Liver (tissue), 9 donors: ENCODE results near the gene ZDHHC14. TPM values are rescaled to one million over a fixed set of nuclear protein-coding genes. Genes with fewer than 3 reads are reported as not detected.

Source experiments
- DNase-seq: peaks from one replicate; pipeline ENCODE4 v3.0.0-alpha.2; 2017; ENCODE audit warnings: low spot score
- H3K27ac ChIP-seq, 2 donors: one replicate each; pipeline ENCODE4 v1.7.0; 2013; ENCODE audit warnings: inconsistent platforms in 2 of 2, low read length in 2 of 2, control low read depth in 1 of 2, low read depth in 1 of 2, mild to moderate bottlenecking in 1 of 2
- H3K27me3 ChIP-seq, 4 donors: one replicate each; pipeline versions ENCODE4 v1.6.1 to v1.7.0; 2013; ENCODE audit warnings: low read length in 3 of 4, inconsistent platforms in 1 of 4, mild to moderate bottlenecking in 1 of 4, moderate library complexity in 1 of 4; ENCODE audit not compliant: control insufficient read depth in 4 of 4, insufficient read depth in 4 of 4
- H3K36me3 ChIP-seq, 4 donors: one replicate each; pipeline versions ENCODE4 v1.6.1 to v1.7.0; 2013; ENCODE audit warnings: low read length in 3 of 4, mild to moderate bottlenecking in 3 of 4, low read depth in 1 of 4, moderate library complexity in 1 of 4; ENCODE audit not compliant: control insufficient read depth in 4 of 4, insufficient read depth in 3 of 4
- H3K4me1 ChIP-seq, 4 donors: one replicate each; pipeline versions ENCODE4 v1.6.1 to v1.7.0; 2013; ENCODE audit warnings: low read length in 3 of 4, mild to moderate bottlenecking in 3 of 4, moderate library complexity in 1 of 4; ENCODE audit not compliant: control insufficient read depth in 4 of 4, insufficient read depth in 4 of 4
- H3K4me3 ChIP-seq, 3 donors: one replicate each; pipeline versions ENCODE4 v1.6.1 to v1.7.0; 2013; ENCODE audit warnings: low read length in 3 of 3, control low read depth in 1 of 3, low read depth in 1 of 3, mild to moderate bottlenecking in 1 of 3
- H3K9ac ChIP-seq, 2 donors: one replicate each; pipeline ENCODE4 v1.7.0; 2013; ENCODE audit warnings: low read length in 2 of 2, mild to moderate bottlenecking in 2 of 2, moderate library complexity in 2 of 2, control low read depth in 1 of 2, low read depth in 1 of 2
- H3K9me3 ChIP-seq, 4 donors: one replicate each; pipeline versions ENCODE4 v1.6.1 to v1.7.0; 2013; ENCODE audit warnings: low read length in 3 of 4; ENCODE audit not compliant: control insufficient read depth in 4 of 4
- ATF3 ChIP-seq: IDR thresholded peaks from 2 replicates; pipeline ENCODE4 v1.6.1; 2016; ENCODE audit warnings: antibody characterized with exemption
- CTCF ChIP-seq: fragments of 150-350 bp; IDR thresholded peaks from 2 replicates; pipeline ENCODE4 v1.5.1; 2017; ENCODE audit warnings: improper control_type of control experiment, low read depth, low read length; ENCODE audit not compliant: missing input control
- EGR1 ChIP-seq, 2 donors: IDR thresholded peaks; 2 replicates each; pipeline ENCODE4 v1.6.1; 2016 to 2018; ENCODE audit warnings: antibody characterized with exemption in 2 of 2, low read depth in 2 of 2
- FOXA1 ChIP-seq: IDR thresholded peaks from 2 replicates; pipeline ENCODE4 v1.6.1; 2016; ENCODE audit warnings: antibody characterized with exemption
- FOXA2 ChIP-seq: IDR thresholded peaks from 2 replicates; pipeline ENCODE4 v1.6.1; 2016; ENCODE audit warnings: antibody characterized with exemption
- GABPA ChIP-seq, 2 donors: IDR thresholded peaks in 1 of 2; conservative IDR thresholded peaks in 1 of 2; 2 replicates each; pipeline ENCODE4 v1.6.1; 2016; ENCODE audit warnings: antibody characterized with exemption in 2 of 2, mild to moderate bottlenecking in 1 of 2, moderate library complexity in 1 of 2
- HNF4A ChIP-seq, 2 donors: conservative IDR thresholded peaks; 2 replicates each; pipeline ENCODE4 v1.6.1; 2016; ENCODE audit warnings: antibody characterized with exemption in 2 of 2, mild to moderate bottlenecking in 2 of 2
- HNF4G ChIP-seq: IDR thresholded peaks from 2 replicates; pipeline ENCODE4 v1.6.1; 2016; ENCODE audit warnings: antibody characterized with exemption
- JUND ChIP-seq, 2 donors: IDR thresholded peaks; 2 replicates each; pipeline ENCODE4 v1.6.1; 2016; ENCODE audit warnings: antibody characterized with exemption in 2 of 2
- MAX ChIP-seq: IDR thresholded peaks from 2 replicates; pipeline ENCODE4 v1.6.1; 2016; ENCODE audit warnings: antibody characterized with exemption
- NR2F2 ChIP-seq: IDR thresholded peaks from 2 replicates; pipeline ENCODE4 v1.6.1; 2016; ENCODE audit warnings: antibody characterized with exemption
- RAD21 ChIP-seq, 2 donors: IDR thresholded peaks; 2 replicates each; pipeline ENCODE4 v1.6.1; 2016; ENCODE audit warnings: antibody characterized with exemption in 2 of 2, mild to moderate bottlenecking in 2 of 2
- REST ChIP-seq: IDR thresholded peaks from 2 replicates; pipeline ENCODE4 v1.6.1; 2016; ENCODE audit warnings: antibody characterized with exemption, mild to moderate bottlenecking
- RXRA ChIP-seq, 2 donors: IDR thresholded peaks; 2 replicates each; pipeline ENCODE4 v1.6.1; 2017 to 2018; ENCODE audit warnings: antibody characterized with exemption in 2 of 2, mild to moderate bottlenecking in 1 of 2
- TAF1 ChIP-seq: conservative IDR thresholded peaks from 2 replicates; pipeline ENCODE4 v1.6.1; 2016; ENCODE audit warnings: antibody characterized with exemption, mild to moderate bottlenecking
- YY1 ChIP-seq: IDR thresholded peaks from 2 replicates; pipeline ENCODE4 v1.6.1; 2016; ENCODE audit warnings: antibody characterized with exemption, mild to moderate bottlenecking
- ZBTB33 ChIP-seq: IDR thresholded peaks from 2 replicates; pipeline ENCODE4 v1.6.1; 2016; ENCODE audit warnings: antibody characterized with exemption
- WGBS: extraction: QIAGEN DNeasy Blood & Tissue Kit; methylation state at CpG from one replicate; pipeline ENCODE4 v1.1.7; 2013; 5-methylcytosine and 5-hydroxymethylcytosine counted together
- polyA plus RNA-seq, 2 donors: library from polyadenylated mRNA; stranded (reverse) in 1 of 2; unstranded in 1 of 2; fragments of 200-250 nt in 1 of 2; fragments of >200 nt in 1 of 2; fragmentation: Nextera tagmentation in 1 of 2; extraction: Ambion mirVana in 1 of 2; gene quantifications; one replicate each; pipeline versions ENCODE4 v1.2.1 to v1.2.3, GENCODE V29; 2013 to 2015
- total RNA-seq, 2 donors: library from RNA; depleted of rRNA; stranded (reverse); fragments of >200 nt; gene quantifications; one replicate each; pipeline ENCODE4 v1.2.3, GENCODE V29; 2014
- donor health status: healthy.
- donor health status: healthy.
- donor health status: healthy.
- donor health status: healthy.
- donor health status: healthy.

The ZDHHC14 gene
- total and polyA plus RNA-seq, 4 donors, result 4.4 to 11.7 (median 8.4) TPM

GRCh38 chr6:157628463-157628862 lies 247.5 kb downstream of the ZDHHC14 start:
- H3K9ac ChIP-seq, result no peak overlapping the region
- H3K9me3 ChIP-seq, result no peaks in the 10 kb centered on the region
- H3K4me3 ChIP-seq, result no peak overlapping the region
- no peak for DNase-seq
- 95% methylated on average over 11 of the region's 11 CpGs for WGBS
- H3K4me1 ChIP-seq, result no peaks in the 10 kb centered on the region
- H3K36me3 ChIP-seq, result peaks cover 0 to 6% (median 0%) of the 10 kb centered on the region in 4 donors
- TF ChIP-seq GABPA (IDR thresholded peaks at IDR 0.05 in 1 of 2, conservative IDR thresholded peaks at IDR 0.05 in 1 of 2) (no peak), FOXA1 (no peak), RAD21 (IDR thresholded peaks at IDR 0.05) (no peak), RXRA (IDR thresholded peaks at IDR 0.05) (no peak), REST (no peak), CTCF (no peak), MAX (no peak), ATF3 (no peak), HNF4G (no peak), NR2F2 (no peak), EGR1 (IDR thresholded peaks at IDR 0.05; ENCODE audit: low read depth in 2 of 2) (no peak), FOXA2 (no peak), TAF1 (no peak), JUND (IDR thresholded peaks at IDR 0.05) (no peak), YY1 (no peak), ZBTB33 (no peak)
- no peaks in the 10 kb centered on the region for H3K27me3 ChIP-seq
- no peak overlapping the region for H3K27ac ChIP-seq

GRCh38 chr6:157629220-157629619 lies 248.2 kb downstream of the ZDHHC14 start:
- Histone ChIP-seq H3K9ac (no peak overlapping the region), H3K36me3 (peaks cover 0 to 6% (median 1%) of the 10 kb centered on the region in 4 donors), H3K4me1 (no peaks in the 10 kb centered on the region), H3K9me3 (no peaks in the 10 kb centered on the region), H3K27me3 (no peaks in the 10 kb centered on the region), H3K4me3 (no peak overlapping the region), H3K27ac (no peak overlapping the region)
- 79% methylated on average over 10 of the region's 10 CpGs for WGBS
- DNase-seq, result no peak
- TF ChIP-seq FOXA1 (no peak), CTCF (no peak), NR2F2 (no peak), JUND (IDR thresholded peaks at IDR 0.05) (no peak), HNF4G (no peak), RAD21 (IDR thresholded peaks at IDR 0.05) (no peak), REST (no peak), FOXA2 (no peak), HNF4A (conservative IDR thresholded peaks at IDR 0.05) (no peak), MAX (no peak)
